Right atrium auricular region (tissue), 2 donors: Measurements from ENCODE around the gene HARBI1. TPM values are rescaled to one million over a fixed set of nuclear protein-coding genes. Genes with fewer than 3 reads are reported as not detected.

Source experiments
- DNase-seq: peaks from one replicate; pipeline ENCODE4 v3.0.0-alpha.2; 2019; ENCODE audit warnings: low spot score
- H3K27ac ChIP-seq, 2 donors: fragments of 200-600 bp; sonication (generic); 1 replicate in 1 of 2; 2 replicates in 1 of 2; pipeline ENCODE4 v1.5.1; 2016 to 2019
- H3K27me3 ChIP-seq, 2 donors: fragments of 200-600 bp; sonication (generic); one replicate each; pipeline versions ENCODE4 v1.5.1 to v1.6.0; 2017 to 2019
- H3K36me3 ChIP-seq: fragments of 200-600 bp; sonication (generic); one replicate; pipeline ENCODE4 v1.5.1; 2016
- H3K4me1 ChIP-seq, 2 donors: fragments of 200-600 bp; sonication (generic); one replicate each; pipeline versions ENCODE4 v1.5.1 to v1.6.0; 2017 to 2019
- H3K4me3 ChIP-seq, 2 donors: fragments of 200-600 bp; sonication (generic); 1 replicate in 1 of 2; 2 replicates in 1 of 2; pipeline ENCODE4 v1.5.1; 2017 to 2019; ENCODE audit warnings: mild to moderate bottlenecking in 1 of 2, moderate library complexity in 1 of 2
- H3K9me3 ChIP-seq, 2 donors: fragments of 200-600 bp; sonication (generic); one replicate each; pipeline ENCODE4 v1.5.1; 2019
- total RNA-seq, 2 donors: library from RNA; depleted of rRNA; stranded (reverse); fragments of >200 nt; gene quantifications; one replicate each; pipeline ENCODE4 v1.1.0, GENCODE V29; 2016
- TF ChIP-seq, protein P1 (sequence below), 2 donors: fragments of 200-600 bp; sonication (generic); IDR thresholded peaks; one replicate each; pipeline ENCODE4 v1.5.1; 2019; ENCODE audit warnings: antibody characterized with exemption in 2 of 2

HARBI1 gene
- total RNA-seq, 2 donors from 2014 or later, result 2.3 to 3.3 TPM

- no peak for DNase-seq
- Histone ChIP-seq H3K4me3 (no peak overlapping the region), H3K9me3 (no peaks in the 10 kb centered on the region), H3K36me3 (no peaks in the 10 kb centered on the region), H3K4me1 (peaks cover 0 to 30% of the 10 kb centered on the region in 2 donors), H3K27me3 (no peaks in the 10 kb centered on the region), H3K27ac (peak overlapping the region; percentile 54 to 70)
- TF ChIP-seq, protein P1, sequence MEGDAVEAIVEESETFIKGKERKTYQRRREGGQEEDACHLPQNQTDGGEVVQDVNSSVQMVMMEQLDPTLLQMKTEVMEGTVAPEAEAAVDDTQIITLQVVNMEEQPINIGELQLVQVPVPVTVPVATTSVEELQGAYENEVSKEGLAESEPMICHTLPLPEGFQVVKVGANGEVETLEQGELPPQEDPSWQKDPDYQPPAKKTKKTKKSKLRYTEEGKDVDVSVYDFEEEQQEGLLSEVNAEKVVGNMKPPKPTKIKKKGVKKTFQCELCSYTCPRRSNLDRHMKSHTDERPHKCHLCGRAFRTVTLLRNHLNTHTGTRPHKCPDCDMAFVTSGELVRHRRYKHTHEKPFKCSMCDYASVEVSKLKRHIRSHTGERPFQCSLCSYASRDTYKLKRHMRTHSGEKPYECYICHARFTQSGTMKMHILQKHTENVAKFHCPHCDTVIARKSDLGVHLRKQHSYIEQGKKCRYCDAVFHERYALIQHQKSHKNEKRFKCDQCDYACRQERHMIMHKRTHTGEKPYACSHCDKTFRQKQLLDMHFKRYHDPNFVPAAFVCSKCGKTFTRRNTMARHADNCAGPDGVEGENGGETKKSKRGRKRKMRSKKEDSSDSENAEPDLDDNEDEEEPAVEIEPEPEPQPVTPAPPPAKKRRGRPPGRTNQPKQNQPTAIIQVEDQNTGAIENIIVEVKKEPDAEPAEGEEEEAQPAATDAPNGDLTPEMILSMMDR (IDR thresholded peaks at IDR 0.05), result no peak
Measured at GRCh38 chr11:46554213-46555147, 62.5 kb downstream of the HARBI1 start.

- Histone ChIP-seq H3K9me3 (no peaks in the 10 kb centered on the region), H3K27ac (peak overlapping the region; percentile 49 to 70), H3K27me3 (no peaks in the 10 kb centered on the region), H3K4me3 (no peak overlapping the region), H3K4me1 (peaks cover 0 to 30% of the 10 kb centered on the region in 2 donors), H3K36me3 (no peaks in the 10 kb centered on the region)
- no peak for DNase-seq
- TF ChIP-seq, protein P1 (IDR thresholded peaks at IDR 0.05), result no peak
Measured at GRCh38 chr11:46553814-46554212, 63.2 kb downstream of the HARBI1 start.

Other genes with a start within 250 kb of the HARBI1 start
- 10 to 100 TPM; 11.9 to 26.4 TPM for gene MDK, start 235.6 kb downstream of the HARBI1 start, total RNA-seq
- gene CHRM4, start 225.5 kb downstream of the HARBI1 start, total RNA-seq, result under 1 TPM in 1 of 2 donors, not detected in 1; 0.28 TPM
- gene AMBRA1, start 23.2 kb downstream of the HARBI1 start, total RNA-seq, result 10 to 100 TPM; 16.8 to 22.0 TPM
- 10 to 100 TPM; 54.5 to 80.2 TPM for gene ATG13, start 326 bp upstream of the HARBI1 start, total RNA-seq
- 100 to 1,000 TPM in 1 of 2 donors, 10 to 100 TPM in 1; 88.1 to 117 TPM for gene ARHGAP1, start 83.4 kb upstream of the HARBI1 start, total RNA-seq
- gene ZNF408, start 83.8 kb upstream of the HARBI1 start, total RNA-seq, result 1 to 10 TPM; 6.0 to 9.6 TPM
- gene F2, start 102.0 kb upstream of the HARBI1 start, total RNA-seq, result not detected
- gene CKAP5, start 229.1 kb upstream of the HARBI1 start, total RNA-seq, result 10 to 100 TPM; 30.9 to 43.2 TPM